H9 (cell line): ENCODE data around the gene DPYSL3. TPM values are rescaled to one million over a fixed set of nuclear protein-coding genes. Genes with fewer than 3 reads are reported as not detected.

Source experiments
- DNase-seq: peaks from one replicate; pipeline ENCODE4 v3.0.0-alpha.2; 2017
- H2AFZ ChIP-seq: one replicate; pipeline ENCODE4 v1.6.1; 2013; ENCODE audit warnings: mild to moderate bottlenecking, low read length, control low read depth, moderate library complexity
- H2AK5ac ChIP-seq: 2 replicates; pipeline ENCODE4 v1.6.1; 2013; ENCODE audit warnings: low read length, control low read depth, mixed read lengths; ENCODE audit not compliant: insufficient read length
- H2BK120ac ChIP-seq: one replicate; pipeline ENCODE4 v1.6.1; 2013; ENCODE audit warnings: low read depth, mild to moderate bottlenecking, low read length, control low read depth, inconsistent platforms; ENCODE audit not compliant: poor library complexity, severe bottlenecking
- H2BK12ac ChIP-seq: 2 replicates; pipeline ENCODE4 v1.6.1; 2013; ENCODE audit warnings: low read length, control low read depth, mixed read lengths, low read depth; ENCODE audit not compliant: insufficient read length
- H2BK15ac ChIP-seq: 2 replicates; pipeline ENCODE4 v1.6.1; 2013; ENCODE audit warnings: low read depth, low read length, control low read depth
- H2BK20ac ChIP-seq: one replicate; pipeline ENCODE4 v1.6.1; 2013; ENCODE audit warnings: low read depth, mild to moderate bottlenecking, low read length, control low read depth, inconsistent platforms; ENCODE audit not compliant: poor library complexity, severe bottlenecking
- H2BK5ac ChIP-seq: 2 replicates; pipeline ENCODE4 v1.6.1; 2013; ENCODE audit warnings: low read length, control low read depth, mixed read lengths; ENCODE audit not compliant: insufficient read length
- H3K14ac ChIP-seq: 2 replicates; pipeline ENCODE4 v1.6.1; 2013; ENCODE audit warnings: low read length, control low read depth; ENCODE audit not compliant: insufficient read depth
- H3K18ac ChIP-seq: 2 replicates; pipeline ENCODE4 v1.6.1; 2013; ENCODE audit warnings: low read depth, mild to moderate bottlenecking, mixed read lengths, low read length, control low read depth; ENCODE audit not compliant: insufficient read length
- H3K23ac ChIP-seq: 2 replicates; pipeline ENCODE4 v1.6.1; 2013; ENCODE audit warnings: low read length, control low read depth, mixed read lengths, low read depth; ENCODE audit not compliant: insufficient read length
- H3K23me2 ChIP-seq: 2 replicates; pipeline ENCODE4 v1.6.1; 2013; ENCODE audit warnings: low read depth, mild to moderate bottlenecking, mixed read lengths, low read length, control low read depth; ENCODE audit not compliant: insufficient read length, poor library complexity, severe bottlenecking
- H3K27ac ChIP-seq: 2 replicates; pipeline ENCODE4 v1.5.1; 2013; ENCODE audit warnings: low read length, control low read depth, mixed read lengths, low read depth; ENCODE audit not compliant: insufficient read length
- H3K27me3 ChIP-seq: 2 replicates; pipeline ENCODE4 v1.6.1; 2013; ENCODE audit warnings: low read length, control low read depth, inconsistent platforms; ENCODE audit not compliant: insufficient read depth
- H3K4ac ChIP-seq: 2 replicates; pipeline ENCODE4 v1.6.1; 2013; ENCODE audit warnings: low read depth, mild to moderate bottlenecking, control low read depth, inconsistent platforms, low read length, moderate library complexity
- H3K4me1 ChIP-seq: 2 replicates; pipeline ENCODE4 v1.6.1; 2013; ENCODE audit warnings: low read length, control low read depth, inconsistent platforms; ENCODE audit not compliant: insufficient read depth
- H3K4me2 ChIP-seq: 2 replicates; pipeline ENCODE4 v1.6.1; 2013; ENCODE audit warnings: low read length, control low read depth, mixed read lengths; ENCODE audit not compliant: insufficient read length, insufficient read depth
- H3K56ac ChIP-seq: 2 replicates; pipeline ENCODE4 v1.6.1; 2013; ENCODE audit warnings: low read depth, mild to moderate bottlenecking, mixed read lengths, low read length, control low read depth; ENCODE audit not compliant: insufficient read length
- H3K79me1 ChIP-seq: 2 replicates; pipeline ENCODE4 v1.6.1; 2013; ENCODE audit warnings: low read depth, mild to moderate bottlenecking, moderate library complexity, low read length, control low read depth, inconsistent platforms; ENCODE audit not compliant: insufficient read depth, poor library complexity, severe bottlenecking
- H3K79me2 ChIP-seq: 2 replicates; pipeline ENCODE4 v1.6.1; 2013; ENCODE audit warnings: low read length, control low read depth, inconsistent platforms; ENCODE audit not compliant: insufficient read depth
- H3K9ac ChIP-seq: 2 replicates; pipeline ENCODE4 v1.6.1; 2013; ENCODE audit warnings: low read length, control low read depth, mixed read lengths; ENCODE audit not compliant: insufficient read length; ENCODE audit errors: extremely low read depth
- H3K9me3 ChIP-seq: one replicate; pipeline ENCODE4 v1.6.1; 2013; ENCODE audit warnings: low read depth, low read length, inconsistent platforms; ENCODE audit not compliant: control insufficient read depth
- H3T11ph ChIP-seq: one replicate; pipeline ENCODE4 v1.6.1; 2013; ENCODE audit warnings: mild to moderate bottlenecking, low read length, control low read depth, inconsistent platforms
- H4K20me1 ChIP-seq: one replicate; pipeline ENCODE4 v1.6.1; 2013; ENCODE audit not compliant: control insufficient read depth, insufficient read length, insufficient read depth
- H4K5ac ChIP-seq: 2 replicates; pipeline ENCODE4 v1.6.1; 2013; ENCODE audit warnings: low read depth, mild to moderate bottlenecking, mixed read lengths, low read length, control low read depth; ENCODE audit not compliant: insufficient read length
- H4K8ac ChIP-seq: replicated peaks from 2 replicates; pipeline ENCODE4 v1.6.1; 2013; ENCODE audit warnings: low read length, control low read depth, mixed read lengths, low read depth; ENCODE audit not compliant: insufficient read length
- H4K91ac ChIP-seq: 2 replicates; pipeline ENCODE4 v1.6.1; 2013; ENCODE audit warnings: low read depth, mild to moderate bottlenecking, moderate library complexity, mixed read lengths, low read length, control low read depth; ENCODE audit not compliant: insufficient read length
- H3K27ac Mint-ChIP-seq, 3 experiments: 2 replicates in 2 of 3; 3 replicates in 1 of 3; pipeline ENCODE4 v1.8.0; 2020 to 2021; ENCODE audit warnings: mixed read lengths in 3 of 3, mild to moderate bottlenecking in 1 of 3, moderate library complexity in 1 of 3
- H3K27me3 Mint-ChIP-seq: 2 replicates; pipeline ENCODE4 v1.8.0; 2021; ENCODE audit warnings: low read depth, mild to moderate bottlenecking, moderate library complexity, mixed read lengths
- H3K36me3 Mint-ChIP-seq, 3 experiments: 2 replicates in 2 of 3; 3 replicates in 1 of 3; pipeline ENCODE4 v1.8.0; 2020 to 2021; ENCODE audit warnings: low read depth in 3 of 3, mixed read lengths in 3 of 3; ENCODE audit not compliant: insufficient read depth in 1 of 3
- H3K4me1 Mint-ChIP-seq, 2 experiments: 2 replicates each; pipeline ENCODE4 v1.8.0; 2020; ENCODE audit warnings: mixed read lengths in 2 of 2
- H3K4me3 Mint-ChIP-seq, 2 experiments: 2 replicates in 1 of 2; 3 replicates in 1 of 2; pipeline ENCODE4 v1.8.0; 2020 to 2021; ENCODE audit warnings: mild to moderate bottlenecking in 2 of 2, mixed read lengths in 2 of 2, moderate library complexity in 1 of 2
- H3K9me3 Mint-ChIP-seq, 2 experiments: 2 replicates in 1 of 2; 3 replicates in 1 of 2; pipeline ENCODE4 v1.8.0; 2020; ENCODE audit warnings: mild to moderate bottlenecking in 2 of 2, mixed read lengths in 2 of 2, moderate library complexity in 1 of 2
- WGBS: extraction: QIAGEN DNeasy Blood & Tissue Kit; methylation state at CpG from one replicate; pipeline ENCODE4 v1.1.7; 2013; ENCODE audit warnings: missing lambda C conversion rate, low lambda C conversion rate, mixed read lengths; ENCODE audit not compliant: insufficient read length; ENCODE audit errors: extremely low coverage; 5-methylcytosine and 5-hydroxymethylcytosine counted together
- total RNA-seq: library from RNA; stranded (reverse); gene quantifications from 2 replicates; pipeline ENCODE4 v1.2.1, GENCODE V29; 2021
- TF ChIP-seq, protein P1 (sequence below): fragments of 200-600 bp; sonication (generic); conservative IDR thresholded peaks from 3 replicates; pipeline ENCODE4 v1.8.0; 2021; ENCODE audit warnings: antibody characterized with exemption, mild to moderate bottlenecking

DPYSL3 gene
- total RNA-seq, 1 experiment from 2014 or later = 515 TPM

DNA sequence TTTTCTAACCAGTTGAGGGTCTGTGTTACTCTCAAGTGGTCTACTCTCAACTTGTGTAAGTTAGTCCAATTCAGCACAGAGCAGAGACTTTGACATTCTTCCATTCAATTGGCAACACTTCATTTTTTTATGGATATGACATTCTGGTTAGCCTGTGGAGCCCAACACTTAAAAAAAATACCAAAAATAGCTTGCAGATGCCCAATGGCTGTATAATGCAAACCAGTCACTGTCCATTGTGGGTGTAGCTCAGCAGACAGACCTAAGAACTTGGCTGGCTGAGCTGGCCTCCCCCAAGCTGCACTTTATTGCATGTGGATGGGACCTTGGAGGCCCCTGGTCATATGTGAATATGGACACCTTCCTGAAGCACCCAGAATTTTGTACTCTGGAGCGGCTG lies 103.2 kb downstream of the DPYSL3 start:
- Histone ChIP-seq H3T11ph (no peak overlapping the region), H4K91ac (no peak overlapping the region), H2AFZ (no peak overlapping the region), H4K8ac (no peak overlapping the region), H3K23ac (no peak overlapping the region), H3K9me3 (no peaks in the 10 kb centered on the region), H3K23me2 (no peaks in the 10 kb centered on the region), H3K4me1 (no peaks in the 10 kb centered on the region), H3K18ac (no peak overlapping the region), H2BK12ac (no peak overlapping the region), H3K27ac (no peak overlapping the region), H4K5ac (no peak overlapping the region), H3K79me1 (no peaks in the 10 kb centered on the region), H2BK20ac (no peak overlapping the region), H3K9ac (no peak overlapping the region), H4K20me1 (no peaks in the 10 kb centered on the region), H2BK15ac (no peak overlapping the region), H3K14ac (no peak overlapping the region), H2BK120ac (no peak overlapping the region), H3K27me3 (no peaks in the 10 kb centered on the region), H3K4ac (no peak overlapping the region), H2AK5ac (no peak overlapping the region), H3K4me2 (no peak overlapping the region), H2BK5ac (no peak overlapping the region), H3K79me2 (no peaks in the 10 kb centered on the region), H3K56ac (no peak overlapping the region)
- no CpG with 5 or more reads among the region's 1 CpG for WGBS
- no peaks in the 10 kb centered on the region for H3K9me3 Mint-ChIP-seq
- DNase-seq = no peak
- TF ChIP-seq, protein P1, sequence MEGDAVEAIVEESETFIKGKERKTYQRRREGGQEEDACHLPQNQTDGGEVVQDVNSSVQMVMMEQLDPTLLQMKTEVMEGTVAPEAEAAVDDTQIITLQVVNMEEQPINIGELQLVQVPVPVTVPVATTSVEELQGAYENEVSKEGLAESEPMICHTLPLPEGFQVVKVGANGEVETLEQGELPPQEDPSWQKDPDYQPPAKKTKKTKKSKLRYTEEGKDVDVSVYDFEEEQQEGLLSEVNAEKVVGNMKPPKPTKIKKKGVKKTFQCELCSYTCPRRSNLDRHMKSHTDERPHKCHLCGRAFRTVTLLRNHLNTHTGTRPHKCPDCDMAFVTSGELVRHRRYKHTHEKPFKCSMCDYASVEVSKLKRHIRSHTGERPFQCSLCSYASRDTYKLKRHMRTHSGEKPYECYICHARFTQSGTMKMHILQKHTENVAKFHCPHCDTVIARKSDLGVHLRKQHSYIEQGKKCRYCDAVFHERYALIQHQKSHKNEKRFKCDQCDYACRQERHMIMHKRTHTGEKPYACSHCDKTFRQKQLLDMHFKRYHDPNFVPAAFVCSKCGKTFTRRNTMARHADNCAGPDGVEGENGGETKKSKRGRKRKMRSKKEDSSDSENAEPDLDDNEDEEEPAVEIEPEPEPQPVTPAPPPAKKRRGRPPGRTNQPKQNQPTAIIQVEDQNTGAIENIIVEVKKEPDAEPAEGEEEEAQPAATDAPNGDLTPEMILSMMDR = no peak
- H3K27me3 Mint-ChIP-seq = no peaks in the 10 kb centered on the region
- H3K4me3 Mint-ChIP-seq = no peak overlapping the region
- H3K36me3 Mint-ChIP-seq = peaks cover 79 to 97% (median 95%) of the 10 kb centered on the region in 3 experiments
- H3K4me1 Mint-ChIP-seq = no peaks in the 10 kb centered on the region
- H3K27ac Mint-ChIP-seq = peak overlapping the region in 2 of 3 experiments; percentile 35 to 80; a peak in 2 of 7 replicates
